Suppressor macrophage (primary cell): Measurements from ENCODE around the gene CDC25B.

Experiments
- DNase-seq, 4 experiments: peaks; one replicate each; pipeline ENCODE4 v3.0.0-alpha.2; 2020 to 2022
- total RNA-seq, 17 experiments: gene quantifications; one replicate each; lab custom pipeline; 2026; ENCODE audit warnings: mixed read lengths in 6 of 17, inconsistent platforms in 3 of 17; lab: John Stamatoyannopoulos, UW

Gene CDC25B
- 4.4 to 54.5 (median 24.1) reads per million in 17 experiments for total RNA-seq

- DNase-seq: peak; percentile 91 to 95 (median 93)
Measured at GRCh38 chr20:3795511-3796468, at the start of gene CDC25B. Gene CDC25B (plus strand): TSS chr20:3796310. CDS start chr20:3796532, 222 bp downstream.

- no peak for DNase-seq
Measured at GRCh38 chr20:3747471-3747870, 48.6 kb upstream of the CDC25B start.

- DNase-seq: no peak
Measured at GRCh38 chr20:3748073-3748472, 48.0 kb upstream of the CDC25B start.

- DNase-seq: no peak
Measured at GRCh38 chr20:3749087-3749688, 46.9 kb upstream of the CDC25B start.

GRCh38 chr20:3749689-3750531 is 46.2 kb upstream of the CDC25B start:
- peak; percentile 47 to 69 (median 58) for DNase-seq

- no peak for DNase-seq
Measured at GRCh38 chr20:3751305-3751674, 44.8 kb upstream of the CDC25B start.

GRCh38 chr20:3751675-3752385 is 44.3 kb upstream of the CDC25B start:
- DNase-seq: peak; percentile 72 to 86 (median 84)

- DNase-seq: no peak
Measured at GRCh38 chr20:3752386-3752759, 43.7 kb upstream of the CDC25B start.

- peak; percentile 68 to 88 (median 82) for DNase-seq
Measured at GRCh38 chr20:3753098-3753497, 43.0 kb upstream of the CDC25B start.

- DNase-seq: no peak
Measured at GRCh38 chr20:3753501-3754275, 42.4 kb upstream of the CDC25B start.

GRCh38 chr20:3754276-3754630 is 41.9 kb upstream of the CDC25B start:
- no peak for DNase-seq

GRCh38 chr20:3755269-3755668 is 40.8 kb upstream of the CDC25B start:
- DNase-seq: no peak

GRCh38 chr20:3755814-3756480 is 40.2 kb upstream of the CDC25B start:
- no peak for DNase-seq

GRCh38 chr20:3757268-3757667 is 38.8 kb upstream of the CDC25B start:
- peak; percentile 17 to 82 (median 59) for DNase-seq

- DNase-seq: no peak
Measured at GRCh38 chr20:3758566-3758965, 37.5 kb upstream of the CDC25B start.

GRCh38 chr20:3759316-3759823 is 36.7 kb upstream of the CDC25B start:
- no peak for DNase-seq

- no peak for DNase-seq
Measured at GRCh38 chr20:3759884-3760283, 36.2 kb upstream of the CDC25B start.

GRCh38 chr20:3760655-3761348 is 35.3 kb upstream of the CDC25B start:
- DNase-seq: no peak

GRCh38 chr20:3763671-3764601 is 32.2 kb upstream of the CDC25B start:
- peak; percentile 76 to 88 (median 85) for DNase-seq
